GM12878 (cell line): ENCODE measurements around the gene TM9SF4.

Source experiments
- E2F8 ChIP-seq: fragments of 450-650 bp; IDR thresholded peaks from 2 replicates; pipeline ENCODE4 v1.6.1; 2018; ENCODE audit warnings: mild to moderate bottlenecking, low read depth, moderate library complexity; ENCODE audit not compliant: partially characterized antibody
- EZH2 ChIP-seq: IDR thresholded peaks from 2 replicates; pipeline ENCODE4 v1.6.1; 2012; ENCODE audit warnings: low read depth, mild to moderate bottlenecking, control low read depth, inconsistent platforms, low read length, borderline replicate concordance; ENCODE audit not compliant: control insufficient read depth
- HCFC1 ChIP-seq: fragments of 150-350 bp; IDR thresholded peaks from 2 replicates; pipeline ENCODE4 v1.6.1; 2014; ENCODE audit warnings: low read length
- MXI1 ChIP-seq: fragments of 150-350 bp; IDR thresholded peaks from 2 replicates; pipeline ENCODE4 v1.6.1; 2011; ENCODE audit warnings: low read depth, mild to moderate bottlenecking, inconsistent platforms, low read length, improper control_type of control experiment
- POLR2AphosphoS5 ChIP-seq: IDR thresholded peaks from 2 replicates; pipeline ENCODE4 v1.6.1; 2011; ENCODE audit warnings: mild to moderate bottlenecking, low read length, inconsistent platforms
- RAD21 ChIP-seq: IDR thresholded peaks from 2 replicates; pipeline ENCODE4 v1.6.1; 2011; ENCODE audit warnings: mild to moderate bottlenecking, low read depth, low read length, moderate library complexity; ENCODE audit not compliant: insufficient read depth
- SP1 ChIP-seq: IDR thresholded peaks from one replicate; pipeline ENCODE4 v1.6.1; 2011; ENCODE audit warnings: low read depth, low read length
- SPI1 ChIP-seq: IDR thresholded peaks from 2 replicates; pipeline ENCODE4 v1.6.1; 2011; ENCODE audit warnings: low read depth, mild to moderate bottlenecking, low read length, moderate library complexity, borderline replicate concordance; ENCODE audit not compliant: insufficient read depth
- SUZ12 ChIP-seq: fragments of 200-600 bp; sonication (generic); IDR thresholded peaks from one replicate; pipeline ENCODE4 v1.6.1; 2018; ENCODE audit warnings: antibody characterized with exemption, mild to moderate bottlenecking; ENCODE audit not compliant: unreplicated experiment
- YY1 ChIP-seq: IDR thresholded peaks from 2 replicates; pipeline ENCODE4 v1.6.1; 2011; ENCODE audit warnings: low read depth, mild to moderate bottlenecking, low read length
- ZNF24 ChIP-seq: fragments of 450-650 bp; IDR thresholded peaks from 2 replicates; pipeline ENCODE4 v1.6.1; 2017; ENCODE audit warnings: antibody characterized with exemption, mild to moderate bottlenecking
- TF ChIP-seq, protein P1 (sequence below): IDR thresholded peaks from 2 replicates; pipeline ENCODE4 v1.6.1; 2012; ENCODE audit warnings: low read length, inconsistent platforms
- TF ChIP-seq, protein P2 (sequence below): IDR thresholded peaks from 2 replicates; pipeline ENCODE4 v1.6.1; 2012; ENCODE audit warnings: low read depth, low read length, improper control_type of control experiment
- TF ChIP-seq, protein P3 (sequence below), 3 experiments: IDR thresholded peaks in 2 of 3; conservative IDR thresholded peaks in 1 of 3; 2 replicates each; pipeline ENCODE4 v1.5.1; 2011; ENCODE audit warnings: low read depth in 3 of 3, low read length in 3 of 3, mild to moderate bottlenecking in 3 of 3, control low read depth in 2 of 3, moderate library complexity in 2 of 3, inconsistent platforms in 1 of 3, mixed read lengths in 1 of 3; ENCODE audit not compliant: control insufficient read depth in 2 of 3, insufficient read depth in 1 of 3; ENCODE audit errors: extremely low read depth in 1 of 3

DNA sequence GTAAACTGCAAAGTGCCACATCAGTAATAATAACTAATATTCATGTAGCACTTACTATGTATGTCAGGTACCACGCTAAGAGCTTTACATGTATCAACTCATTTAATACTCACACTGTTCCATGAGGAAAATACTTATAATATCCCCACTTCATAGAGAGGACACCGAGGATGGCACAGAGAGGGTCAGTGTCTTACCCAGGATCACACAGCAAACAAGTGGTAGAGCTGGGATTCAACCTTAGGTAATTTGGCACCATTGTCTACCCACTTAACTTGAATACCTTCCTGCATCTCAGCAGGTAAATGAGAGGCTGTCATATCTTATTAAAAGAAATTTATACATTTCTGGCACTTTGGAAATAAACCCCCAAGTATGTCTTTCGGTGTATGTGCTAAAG is 106.2 kb downstream of the TM9SF4 start:
- TF ChIP-seq POLR2AphosphoS5 (no peak), RAD21 (no peak), YY1 (no peak), SUZ12 (no peak), EZH2 (no peak), ZNF24 (no peak), HCFC1 (no peak), SPI1 (no peak), SP1 (no peak), MXI1 (no peak), E2F8 (no peak)
- TF ChIP-seq, protein P1, sequence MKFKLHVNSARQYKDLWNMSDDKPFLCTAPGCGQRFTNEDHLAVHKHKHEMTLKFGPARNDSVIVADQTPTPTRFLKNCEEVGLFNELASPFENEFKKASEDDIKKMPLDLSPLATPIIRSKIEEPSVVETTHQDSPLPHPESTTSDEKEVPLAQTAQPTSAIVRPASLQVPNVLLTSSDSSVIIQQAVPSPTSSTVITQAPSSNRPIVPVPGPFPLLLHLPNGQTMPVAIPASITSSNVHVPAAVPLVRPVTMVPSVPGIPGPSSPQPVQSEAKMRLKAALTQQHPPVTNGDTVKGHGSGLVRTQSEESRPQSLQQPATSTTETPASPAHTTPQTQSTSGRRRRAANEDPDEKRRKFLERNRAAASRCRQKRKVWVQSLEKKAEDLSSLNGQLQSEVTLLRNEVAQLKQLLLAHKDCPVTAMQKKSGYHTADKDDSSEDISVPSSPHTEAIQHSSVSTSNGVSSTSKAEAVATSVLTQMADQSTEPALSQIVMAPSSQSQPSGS = no peak
- TF ChIP-seq, protein P2, sequence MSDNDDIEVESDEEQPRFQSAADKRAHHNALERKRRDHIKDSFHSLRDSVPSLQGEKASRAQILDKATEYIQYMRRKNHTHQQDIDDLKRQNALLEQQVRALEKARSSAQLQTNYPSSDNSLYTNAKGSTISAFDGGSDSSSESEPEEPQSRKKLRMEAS = no peak
- TF ChIP-seq, protein P3, sequence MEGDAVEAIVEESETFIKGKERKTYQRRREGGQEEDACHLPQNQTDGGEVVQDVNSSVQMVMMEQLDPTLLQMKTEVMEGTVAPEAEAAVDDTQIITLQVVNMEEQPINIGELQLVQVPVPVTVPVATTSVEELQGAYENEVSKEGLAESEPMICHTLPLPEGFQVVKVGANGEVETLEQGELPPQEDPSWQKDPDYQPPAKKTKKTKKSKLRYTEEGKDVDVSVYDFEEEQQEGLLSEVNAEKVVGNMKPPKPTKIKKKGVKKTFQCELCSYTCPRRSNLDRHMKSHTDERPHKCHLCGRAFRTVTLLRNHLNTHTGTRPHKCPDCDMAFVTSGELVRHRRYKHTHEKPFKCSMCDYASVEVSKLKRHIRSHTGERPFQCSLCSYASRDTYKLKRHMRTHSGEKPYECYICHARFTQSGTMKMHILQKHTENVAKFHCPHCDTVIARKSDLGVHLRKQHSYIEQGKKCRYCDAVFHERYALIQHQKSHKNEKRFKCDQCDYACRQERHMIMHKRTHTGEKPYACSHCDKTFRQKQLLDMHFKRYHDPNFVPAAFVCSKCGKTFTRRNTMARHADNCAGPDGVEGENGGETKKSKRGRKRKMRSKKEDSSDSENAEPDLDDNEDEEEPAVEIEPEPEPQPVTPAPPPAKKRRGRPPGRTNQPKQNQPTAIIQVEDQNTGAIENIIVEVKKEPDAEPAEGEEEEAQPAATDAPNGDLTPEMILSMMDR (IDR thresholded peaks at IDR 0.05 in 2 of 3, conservative IDR thresholded peaks at IDR 0.05 in 1 of 3; ENCODE audit: control insufficient read depth in 2 of 3, extremely low read depth in 1 of 3, insufficient read depth in 1 of 3, low read depth in 3 of 3, low read length in 3 of 3) = no peak
